NB4 (cell line): ENCODE results near the gene SSBP4.
A peak's percentile ranks its signal among the peaks of the same experiment; 100 is the strongest.

Source experiments
- DNase-seq: peaks from one replicate; pipeline ENCODE4 v3.0.0; 2010; ENCODE audit warnings: low read depth
- H3K4me3 ChIP-seq: one replicate; pipeline ENCODE4 v1.5.1; 2011; ENCODE audit warnings: mild to moderate bottlenecking, low read depth, low read length, moderate library complexity
- CTCF ChIP-seq: IDR thresholded peaks from one replicate; pipeline ENCODE4 v1.5.1; 2012; ENCODE audit warnings: low read depth, low read length
- MAX ChIP-seq: IDR thresholded peaks from 2 replicates; pipeline ENCODE4 v1.6.1; 2011; ENCODE audit warnings: low read depth, low read length
- MYC ChIP-seq: IDR thresholded peaks from 2 replicates; pipeline ENCODE4 v1.6.1; 2011; ENCODE audit warnings: low read depth, low read length
- POLR2A ChIP-seq: IDR thresholded peaks from 2 replicates; pipeline ENCODE4 v1.6.1; 2011; ENCODE audit warnings: mild to moderate bottlenecking; ENCODE audit not compliant: insufficient read length; ENCODE audit errors: extremely low read depth

Gene SSBP4

GRCh38 chr19:18388100-18388959, 30.9 kb upstream of the SSBP4 start:
- no peak for TF ChIP-seq POLR2A
- peak; percentile 83 for TF ChIP-seq CTCF
- TF ChIP-seq MAX = peak; percentile 86
- TF ChIP-seq MYC = peak; percentile 85
- no peak overlapping the region for H3K4me3 ChIP-seq
- DNase-seq = peak; percentile 81

- TF ChIP-seq POLR2A (no peak), MYC (no peak), MAX (no peak), CTCF (no peak)
- no peak for DNase-seq
- H3K4me3 ChIP-seq = no peak overlapping the region
These were observed 30.1 kb upstream of the SSBP4 start for GRCh38 chr19:18388960-18389725.

DNA sequence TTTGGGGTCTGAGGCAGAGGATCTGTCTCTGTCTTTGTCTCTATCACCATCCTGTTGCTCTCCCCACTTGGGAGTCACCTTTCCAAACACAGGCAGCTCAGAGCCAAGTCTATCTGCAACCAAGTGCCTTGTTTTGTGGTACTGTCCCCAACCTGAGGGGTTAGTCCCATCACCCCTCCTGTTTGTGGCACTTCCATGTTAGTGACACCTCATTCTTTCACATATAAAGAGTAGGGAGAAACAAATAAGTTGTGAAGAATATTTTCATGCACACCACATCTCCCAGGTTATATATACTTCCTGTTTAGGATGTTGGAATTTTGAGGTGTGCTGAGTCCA, 29.5 kb upstream of the SSBP4 start:
- no peak for DNase-seq
- H3K4me3 ChIP-seq = no peak overlapping the region
- TF ChIP-seq MYC (no peak), POLR2A (no peak), MAX (no peak), CTCF (no peak)

GRCh38 chr19:18390065-18390907, 28.9 kb upstream of the SSBP4 start:
- H3K4me3 ChIP-seq = no peak overlapping the region
- TF ChIP-seq MYC = no peak
- no peak for TF ChIP-seq MAX
- no peak for TF ChIP-seq CTCF
- no peak for TF ChIP-seq POLR2A
- no peak for DNase-seq

GRCh38 chr19:18391509-18392075, 27.6 kb upstream of the SSBP4 start:
- TF ChIP-seq CTCF = no peak
- no peak for TF ChIP-seq POLR2A
- no peak for TF ChIP-seq MYC
- no peak for TF ChIP-seq MAX
- DNase-seq = no peak
- H3K4me3 ChIP-seq = no peak overlapping the region
